Lung (tissue), 12 donors: ENCODE results near the gene PPP1R2C. TPM values are rescaled to one million over a fixed set of nuclear protein-coding genes. Genes with fewer than 3 reads are reported as not detected.

Source experiments
- ATAC-seq: fragments of 200-7000 bp; cut with Tn5 transposase; one replicate; pipeline ENCODE4 v1.9.1; 2020; ENCODE audit warnings: moderate number of reproducible peaks; ENCODE audit not compliant: insufficient read depth, low FRiP score
- DNase-seq, 3 donors: peaks; one replicate each; pipeline ENCODE4 v3.0.0-alpha.2; 2013 to 2017
- H3K27ac ChIP-seq, 2 donors: one replicate each; pipeline ENCODE4 v1.5.1; 2013; ENCODE audit warnings: mild to moderate bottlenecking in 2 of 2, moderate library complexity in 2 of 2, control low read depth in 1 of 2, inconsistent platforms in 1 of 2, low read depth in 1 of 2, low read length in 1 of 2
- H3K27me3 ChIP-seq, 3 donors: one replicate each; pipeline ENCODE4 v1.5.1; 2013; ENCODE audit warnings: low read length in 2 of 3; ENCODE audit not compliant: control insufficient read depth in 3 of 3, insufficient read depth in 3 of 3
- H3K36me3 ChIP-seq, 4 donors: one replicate each; pipeline ENCODE4 v1.5.1; 2013; ENCODE audit warnings: low read length in 4 of 4, mild to moderate bottlenecking in 1 of 4, moderate library complexity in 1 of 4; ENCODE audit not compliant: control insufficient read depth in 4 of 4, insufficient read depth in 4 of 4
- H3K4me1 ChIP-seq, 5 donors: one replicate each; pipeline ENCODE4 v1.5.1; 2013; ENCODE audit warnings: low read length in 5 of 5, mild to moderate bottlenecking in 2 of 5, moderate library complexity in 1 of 5; ENCODE audit not compliant: control insufficient read depth in 5 of 5, insufficient read depth in 5 of 5
- H3K4me3 ChIP-seq: one replicate; pipeline ENCODE4 v1.5.1; 2013; ENCODE audit warnings: mild to moderate bottlenecking, control low read depth, moderate library complexity
- H3K9ac ChIP-seq, 2 donors: one replicate each; pipeline ENCODE4 v1.5.1; 2013; ENCODE audit warnings: low read length in 2 of 2, control low read depth in 1 of 2; ENCODE audit not compliant: insufficient read depth in 1 of 2
- H3K9me3 ChIP-seq, 4 donors: one replicate each; pipeline ENCODE4 v1.5.1; 2013; ENCODE audit warnings: low read length in 3 of 4, mild to moderate bottlenecking in 1 of 4, moderate library complexity in 1 of 4; ENCODE audit not compliant: control insufficient read depth in 4 of 4, insufficient read depth in 3 of 4
- WGBS, 2 donors: extraction: QIAGEN DNeasy Blood & Tissue Kit; methylation state at CpG; one replicate each; pipeline ENCODE4 v1.1.7; 2013; 5-methylcytosine and 5-hydroxymethylcytosine counted together
- polyA plus RNA-seq, 2 donors: library from polyadenylated mRNA; stranded (reverse); fragments of 200-250 nt; gene quantifications; one replicate each; pipeline ENCODE4 v1.2.1, GENCODE V29; 2013
- total RNA-seq, 2 donors: library from RNA; depleted of rRNA in 1 of 2; stranded (reverse); fragments of >200 nt in 1 of 2; gene quantifications; one replicate each; pipeline ENCODE4 v1.2.1, GENCODE V29; 2014 to 2021
- TF ChIP-seq, protein P1 (sequence below): IDR thresholded peaks from 2 replicates; pipeline ENCODE4 v1.5.1; 2012; ENCODE audit warnings: mild to moderate bottlenecking; ENCODE audit errors: control extremely low read depth, extremely low read depth
- donor health status: control.
- donor health status: control.
- donor health status: Bipolar disorder and iron deficiency.
- donor health status: healthy.
- donor health status: DM: yes; HTN: yes; CAD: no.

PPP1R2C gene
- total and polyA plus RNA-seq, 4 donors = not detected

DNA sequence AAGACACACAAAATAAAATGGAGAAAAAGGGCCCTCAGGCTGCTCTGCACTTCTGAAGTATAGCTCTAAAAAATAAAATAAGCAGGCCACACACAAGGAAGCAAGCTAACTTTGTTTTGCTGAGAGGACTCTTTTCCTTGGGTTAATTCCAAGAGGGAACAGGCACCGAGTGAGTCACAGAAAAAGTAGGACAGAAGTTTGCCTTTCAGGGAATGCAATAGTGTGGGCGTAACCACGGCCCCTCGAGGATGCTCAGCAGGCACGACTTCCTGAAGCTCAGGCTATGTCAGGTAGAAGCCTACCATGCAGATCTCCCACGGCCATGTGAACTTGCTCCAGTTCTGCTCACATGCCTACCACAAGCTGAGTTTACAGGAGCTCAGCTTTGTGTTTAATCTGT is 22.1 kb downstream of the PPP1R2C start:
- Histone ChIP-seq H3K27ac (no peak overlapping the region), H3K36me3 (no peaks in the 10 kb centered on the region), H3K4me3 (no peak overlapping the region), H3K4me1 (peaks cover 0 to 2% (median 0%) of the 10 kb centered on the region in 5 donors), H3K27me3 (peaks cover 0 to 2% (median 0%) of the 10 kb centered on the region in 3 donors), H3K9ac (no peak overlapping the region), H3K9me3 (no peaks in the 10 kb centered on the region)
- peak in 1 of 3 donors; percentile 35 for DNase-seq
- peak; percentile 66 for ATAC-seq
- TF ChIP-seq, protein P1, sequence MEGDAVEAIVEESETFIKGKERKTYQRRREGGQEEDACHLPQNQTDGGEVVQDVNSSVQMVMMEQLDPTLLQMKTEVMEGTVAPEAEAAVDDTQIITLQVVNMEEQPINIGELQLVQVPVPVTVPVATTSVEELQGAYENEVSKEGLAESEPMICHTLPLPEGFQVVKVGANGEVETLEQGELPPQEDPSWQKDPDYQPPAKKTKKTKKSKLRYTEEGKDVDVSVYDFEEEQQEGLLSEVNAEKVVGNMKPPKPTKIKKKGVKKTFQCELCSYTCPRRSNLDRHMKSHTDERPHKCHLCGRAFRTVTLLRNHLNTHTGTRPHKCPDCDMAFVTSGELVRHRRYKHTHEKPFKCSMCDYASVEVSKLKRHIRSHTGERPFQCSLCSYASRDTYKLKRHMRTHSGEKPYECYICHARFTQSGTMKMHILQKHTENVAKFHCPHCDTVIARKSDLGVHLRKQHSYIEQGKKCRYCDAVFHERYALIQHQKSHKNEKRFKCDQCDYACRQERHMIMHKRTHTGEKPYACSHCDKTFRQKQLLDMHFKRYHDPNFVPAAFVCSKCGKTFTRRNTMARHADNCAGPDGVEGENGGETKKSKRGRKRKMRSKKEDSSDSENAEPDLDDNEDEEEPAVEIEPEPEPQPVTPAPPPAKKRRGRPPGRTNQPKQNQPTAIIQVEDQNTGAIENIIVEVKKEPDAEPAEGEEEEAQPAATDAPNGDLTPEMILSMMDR = no peak
- 54 to 75% methylated on average over 6 of the region's 6 CpGs for WGBS, 2 donors

DNA sequence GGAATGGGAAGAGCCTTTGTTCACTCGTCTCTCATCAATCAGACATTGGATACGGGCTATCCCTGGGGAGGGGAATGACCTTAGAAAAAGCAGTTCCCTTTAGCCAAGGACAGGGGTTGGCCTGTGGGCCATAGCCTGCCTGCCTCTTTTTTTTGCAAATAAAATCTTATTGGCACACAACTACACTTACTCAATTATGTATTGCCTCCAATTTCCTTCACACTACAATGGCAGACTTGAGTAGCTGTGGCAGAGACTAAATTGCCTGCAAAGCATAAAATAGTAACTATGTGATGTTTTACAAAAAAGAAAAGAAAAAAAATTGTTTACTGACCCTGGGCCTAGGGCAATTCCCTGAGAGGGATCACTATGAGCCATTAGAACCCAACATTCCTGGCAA is 23.4 kb downstream of the PPP1R2C start:
- Histone ChIP-seq H3K4me3 (no peak overlapping the region), H3K4me1 (peaks cover 0 to 2% (median 0%) of the 10 kb centered on the region in 5 donors), H3K9me3 (no peaks in the 10 kb centered on the region), H3K27me3 (peaks cover 0 to 6% (median 0%) of the 10 kb centered on the region in 3 donors), H3K27ac (no peak overlapping the region), H3K36me3 (no peaks in the 10 kb centered on the region), H3K9ac (no peak overlapping the region)
- TF ChIP-seq, protein P1 = no peak
- no peak for ATAC-seq
- WGBS, 2 donors = 65 to 94% methylated on average over 2 of the region's 2 CpGs
- peak in 2 of 3 donors; percentile 64 to 68 for DNase-seq

DNA sequence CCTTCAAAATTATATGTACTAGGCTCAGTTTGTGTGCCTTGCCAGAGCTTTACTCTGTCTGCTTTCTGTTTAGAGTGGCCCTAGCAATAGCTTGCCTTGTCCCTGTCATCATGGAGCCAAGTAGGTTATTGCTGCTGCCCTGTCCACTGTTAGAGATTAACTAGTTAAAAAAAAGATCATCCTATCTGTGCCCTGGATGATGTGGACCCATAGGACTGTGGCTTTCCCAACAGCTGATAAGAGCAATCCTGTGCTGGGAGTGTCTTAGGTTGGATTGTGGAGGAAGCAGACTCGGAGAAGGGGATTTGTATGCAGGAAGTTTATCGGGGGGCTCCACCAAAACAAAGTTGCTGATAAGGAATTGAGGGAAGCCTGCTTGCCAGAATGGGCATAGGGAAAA is 23.8 kb downstream of the PPP1R2C start:
- Histone ChIP-seq H3K36me3 (no peaks in the 10 kb centered on the region), H3K9ac (no peak overlapping the region), H3K27ac (no peak overlapping the region), H3K4me1 (peaks cover 0 to 2% (median 0%) of the 10 kb centered on the region in 5 donors), H3K27me3 (peaks cover 0 to 6% (median 0%) of the 10 kb centered on the region in 3 donors), H3K4me3 (no peak overlapping the region), H3K9me3 (no peaks in the 10 kb centered on the region)
- 58 to 74% methylated on average over 2 of the region's 2 CpGs for WGBS, 2 donors
- peak in 1 of 3 donors; percentile 13 for DNase-seq
- ATAC-seq = no peak
- TF ChIP-seq, protein P1 = no peak

DNA sequence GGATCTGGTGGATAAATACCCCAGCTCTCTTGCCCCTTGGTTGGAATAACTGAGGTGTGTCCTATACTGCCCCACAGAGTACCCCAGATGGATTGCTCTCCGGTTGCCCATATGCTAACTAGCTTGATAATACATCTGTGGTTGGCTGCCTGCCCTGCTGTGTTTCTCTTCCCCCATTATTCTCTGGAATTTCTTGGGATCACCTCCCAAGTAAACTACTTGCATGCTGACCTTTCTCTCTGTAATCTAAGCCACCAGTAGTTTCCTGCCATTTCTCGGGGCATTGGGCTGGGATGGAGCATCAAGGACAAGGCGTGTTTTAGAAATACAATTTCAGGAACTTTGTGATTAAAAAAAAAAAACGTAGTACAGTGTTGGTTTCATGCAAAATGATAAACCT is 25.2 kb downstream of the PPP1R2C start:
- no peak overlapping the region for H3K27ac ChIP-seq
- TF ChIP-seq, protein P1 = no peak
- no peak overlapping the region for H3K4me3 ChIP-seq
- H3K4me1 ChIP-seq = peaks cover 0 to 2% (median 0%) of the 10 kb centered on the region in 5 donors
- ATAC-seq (no peak), DNase-seq (peak in 1 of 3 donors; percentile 10)
- H3K9me3 ChIP-seq = no peaks in the 10 kb centered on the region
- H3K27me3 ChIP-seq = peaks cover 0 to 6% (median 0%) of the 10 kb centered on the region in 3 donors
- H3K36me3 ChIP-seq = no peaks in the 10 kb centered on the region
- 53 to 68% methylated on average over 4 of the region's 4 CpGs for WGBS, 2 donors
- H3K9ac ChIP-seq = no peak overlapping the region
